Tongue (tissue), 2 donors: ENCODE measurements around the gene ACADSB. TPM values are rescaled to one million over a fixed set of nuclear protein-coding genes. Genes with fewer than 3 reads are reported as not detected.
A peak's percentile ranks its signal among the peaks of the same experiment; 100 is the strongest.

ENCODE experiments used
- DNase-seq: peaks from one replicate; pipeline ENCODE4 v3.0.0-alpha.2; 2015
- total RNA-seq: library from RNA; depleted of rRNA; stranded (reverse); fragments of >200 nt; gene quantifications from one replicate; pipeline ENCODE4 v1.2.3, GENCODE V29; 2014

ACADSB gene
- total RNA-seq: 24.7 TPM

- DNase-seq: peak; percentile 99
Observed at GRCh38 chr10:123008355-123009104, at the start of gene ACADSB, which contains the start of gene IKZF5. ACADSB (plus strand) TSS chr10:123009006; CDS start chr10:123009030, 24 bp downstream. IKZF5 (minus strand) TSS chr10:123008795; CDS start chr10:122998625, 10,170 bp downstream.

DNA sequence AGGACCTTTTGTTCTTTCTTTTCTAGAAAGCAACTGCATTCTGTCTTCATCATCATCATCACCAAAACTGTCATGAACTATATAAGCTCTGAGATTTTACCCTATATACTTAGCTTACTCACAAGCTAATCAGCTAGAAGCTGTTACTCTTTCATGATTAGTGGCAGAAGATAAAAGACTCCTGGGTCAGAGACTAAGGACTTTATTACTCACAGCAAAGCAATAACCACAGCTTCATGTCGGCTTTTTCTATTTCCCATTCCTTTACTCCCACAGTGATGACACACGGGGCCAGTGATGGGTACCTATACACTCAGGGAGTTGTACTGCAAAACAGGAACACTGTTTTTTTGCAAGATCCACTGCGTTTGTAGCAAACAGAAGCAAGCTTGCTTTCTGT lies 46.4 kb upstream of the ACADSB start:
- no peak for DNase-seq

- no peak for DNase-seq
Observed at GRCh38 chr10:122966879-122967278, 41.9 kb upstream of the ACADSB start.

- DNase-seq: no peak
Observed at GRCh38 chr10:122968698-122969097, 40.1 kb upstream of the ACADSB start.

DNA sequence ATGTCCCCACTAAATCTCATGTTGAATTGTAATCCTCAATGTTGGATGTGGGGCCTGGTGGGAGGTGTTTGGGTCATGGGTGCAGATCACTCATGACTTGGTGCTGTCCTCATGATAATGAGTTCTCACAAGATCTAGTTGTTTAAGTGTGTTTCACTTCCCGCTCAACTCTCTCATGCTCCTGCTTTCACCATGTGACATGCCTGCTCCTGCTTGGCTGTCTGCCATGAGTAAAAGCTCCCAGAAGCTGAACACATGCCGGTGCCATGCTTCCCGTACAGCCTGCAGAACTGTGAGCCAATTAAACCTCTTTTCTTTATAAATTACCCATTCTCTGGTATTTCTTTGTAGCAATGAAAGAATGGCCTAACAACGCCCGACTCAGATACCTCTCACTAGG lies 34.8 kb upstream of the ACADSB start:
- no peak for DNase-seq

DNA sequence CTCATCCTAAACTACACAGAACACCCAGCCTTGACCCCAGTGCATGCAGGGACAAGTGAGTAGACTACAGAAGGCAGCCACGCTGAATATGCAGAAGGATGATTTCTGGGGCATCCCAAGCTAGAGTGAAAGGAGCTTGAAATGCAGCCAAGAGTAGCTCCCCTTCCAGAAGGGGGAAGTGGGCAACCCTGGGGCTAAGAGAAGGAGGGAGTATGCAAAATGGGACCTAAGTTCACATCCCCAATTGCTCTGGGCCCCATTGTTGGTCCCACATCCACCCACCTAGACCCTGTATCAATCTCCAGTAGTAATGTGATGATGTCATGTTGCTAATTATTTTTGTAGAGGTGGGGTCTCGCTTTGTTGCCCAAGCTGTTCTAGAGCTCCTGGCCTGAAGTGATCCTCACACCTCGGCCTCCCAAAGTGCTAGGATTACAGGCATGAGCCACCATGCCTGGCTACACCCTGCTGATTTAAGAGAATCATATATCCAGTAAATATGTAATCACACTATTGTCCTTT lies 34.2 kb upstream of the ACADSB start:
- no peak for DNase-seq

DNA sequence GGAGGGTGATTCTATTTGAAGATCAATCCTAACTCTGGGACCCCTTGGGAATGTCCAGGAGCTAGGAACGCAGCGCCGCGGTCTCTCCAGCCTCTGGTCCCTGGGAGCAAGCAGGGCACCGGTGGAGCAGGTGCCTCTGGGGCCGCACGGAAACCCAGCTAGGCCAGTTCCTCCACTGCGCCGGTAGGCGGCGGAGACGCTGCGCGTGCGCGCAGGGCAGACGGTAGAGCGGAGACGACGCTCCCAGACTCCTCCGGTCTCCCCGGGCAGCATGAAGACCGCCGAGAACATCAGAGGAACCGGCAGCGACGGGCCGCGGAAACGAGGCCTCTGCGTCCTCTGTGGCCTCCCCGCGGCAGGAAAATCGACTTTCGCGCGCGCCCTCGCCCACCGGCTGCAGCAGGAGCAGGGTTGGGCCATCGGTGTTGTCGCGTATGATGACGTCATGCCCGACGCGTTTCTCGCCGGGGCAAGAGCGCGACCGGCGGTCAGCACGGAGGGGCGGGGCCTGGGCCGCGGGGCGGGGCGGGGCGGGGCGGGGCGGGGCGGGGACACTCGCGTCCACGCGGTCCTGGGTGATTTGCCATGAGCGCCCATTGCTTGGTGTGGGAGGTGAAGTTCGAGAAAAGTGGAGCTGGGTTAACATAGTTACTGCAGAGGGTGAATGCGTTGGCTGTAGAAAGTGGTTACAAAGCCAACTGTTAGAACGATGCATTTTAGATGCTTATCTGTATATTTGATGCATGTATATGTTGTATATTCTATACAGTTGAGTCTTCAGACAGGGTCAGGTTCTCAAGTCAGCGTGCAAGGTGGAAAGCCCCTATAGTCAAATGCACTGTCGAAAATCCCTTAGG lies 28.4 kb upstream of the ACADSB start, which contains the start of gene PSTK:
TSS of gene PSTK (plus strand) at position 193 of the 857 bp plus-strand sequence. CDS start at position 272, 79 bp downstream.
- peak; percentile 97 for DNase-seq

DNA sequence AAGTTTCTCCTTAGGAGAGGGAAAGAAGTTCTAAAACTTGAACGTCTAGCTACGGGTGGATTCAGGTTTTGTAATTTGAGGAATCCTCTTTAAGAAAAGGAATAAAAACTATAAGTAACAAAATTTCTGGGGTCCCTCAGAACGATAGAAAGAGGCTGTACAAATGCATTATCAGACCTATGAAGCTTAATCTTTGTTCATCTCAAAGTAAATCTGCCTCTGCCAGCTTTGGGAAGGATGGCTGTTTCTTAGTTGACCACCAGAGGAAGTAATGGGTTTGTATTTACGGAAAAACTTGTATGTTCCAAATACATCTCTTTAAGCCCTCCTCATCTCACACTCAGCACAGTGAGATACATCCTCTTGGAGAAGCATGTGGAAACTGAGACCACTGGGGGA lies 27.7 kb upstream of the ACADSB start:
- DNase-seq: peak; percentile 58

DNA sequence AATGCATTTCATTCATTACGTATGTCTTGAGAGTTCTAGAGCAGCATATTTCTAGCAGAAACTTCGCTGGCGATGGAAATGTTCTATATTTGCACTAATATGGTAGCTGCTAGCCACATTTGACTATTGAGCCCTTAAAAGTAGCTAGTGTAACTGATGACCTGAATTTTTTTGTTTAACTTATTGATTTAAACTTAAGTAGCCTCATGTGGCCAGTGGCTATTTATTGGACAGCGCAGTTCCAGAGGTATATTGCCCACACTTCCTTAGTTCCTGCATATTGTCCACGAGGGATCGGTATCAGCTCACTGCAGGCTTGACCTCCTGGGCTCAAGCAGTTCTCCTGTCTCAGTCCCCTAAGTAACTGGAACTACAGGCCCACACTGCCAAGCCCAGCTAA lies 24.9 kb upstream of the ACADSB start:
- DNase-seq: no peak

DNA sequence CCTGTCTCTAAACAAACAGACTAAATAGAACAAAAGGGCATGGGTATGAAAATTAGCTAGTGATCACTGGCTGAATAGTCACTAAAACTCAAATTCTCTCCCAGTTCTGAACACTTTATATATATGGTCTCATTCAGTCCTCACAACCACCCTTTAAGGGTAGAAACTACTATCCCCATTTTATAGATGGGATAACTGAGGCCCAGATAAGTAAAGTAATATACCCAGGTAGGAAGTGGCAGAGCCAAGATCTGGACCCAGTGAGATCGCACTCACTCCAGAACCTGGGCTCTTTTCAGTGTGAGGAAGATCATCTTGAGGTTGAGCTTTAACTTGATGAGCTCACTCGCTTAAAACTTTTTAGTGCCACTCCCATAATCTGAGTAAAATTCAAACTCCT lies 24.1 kb upstream of the ACADSB start:
- DNase-seq: no peak

- no peak for DNase-seq
Observed at GRCh38 chr10:122986335-122986734, 22.5 kb upstream of the ACADSB start.

- DNase-seq: no peak
Observed at GRCh38 chr10:122988501-122988900, 20.3 kb upstream of the ACADSB start.

DNA sequence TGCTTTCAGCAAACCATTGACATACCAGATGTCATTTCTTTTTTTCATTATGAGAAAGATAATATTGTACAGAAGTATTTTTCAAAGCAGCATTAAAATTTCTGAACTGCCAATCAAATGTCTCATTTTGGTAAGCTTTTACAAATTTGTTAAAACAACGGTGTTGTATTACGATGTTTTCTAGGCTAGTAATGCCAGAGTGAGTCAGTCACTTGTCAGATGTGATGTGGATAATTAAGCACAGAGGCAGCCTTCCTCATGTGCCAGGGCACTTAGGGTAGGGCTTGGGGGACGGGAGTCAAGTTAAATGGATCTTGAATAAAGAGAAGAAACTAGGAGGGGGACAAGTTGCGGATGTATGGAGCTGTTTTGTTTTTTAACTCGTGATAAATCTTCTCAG lies 18.5 kb upstream of the ACADSB start:
- no peak for DNase-seq

DNA sequence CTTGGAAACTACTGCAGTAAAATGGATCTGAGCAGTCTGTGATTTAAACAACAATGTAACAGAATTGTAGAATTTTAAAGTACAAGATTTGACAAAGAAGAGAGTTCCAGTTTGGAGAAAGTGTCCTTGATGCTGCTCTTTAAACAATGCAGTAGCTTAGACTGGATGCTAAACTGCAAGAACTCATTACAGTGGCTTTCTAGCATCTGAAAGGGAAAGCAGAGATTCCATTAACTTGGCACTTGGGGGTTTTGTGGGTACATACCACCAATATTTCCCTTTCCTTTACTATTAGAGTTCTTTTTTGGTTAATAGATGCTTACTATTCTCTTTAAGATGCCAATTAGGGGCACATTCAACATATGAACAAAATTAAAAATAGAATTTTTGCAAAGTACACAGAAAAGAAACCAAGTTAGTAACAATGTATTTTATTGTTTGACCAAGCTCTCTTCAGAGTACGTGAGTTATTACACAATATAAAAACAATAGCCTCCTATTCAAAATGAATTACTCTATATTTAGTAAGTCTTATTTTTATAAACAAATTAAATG lies 16.7 kb upstream of the ACADSB start:
- no peak for DNase-seq

GRCh38 chr10:122993797-122994336 lies 14.9 kb upstream of the ACADSB start:
- DNase-seq: no peak

DNA sequence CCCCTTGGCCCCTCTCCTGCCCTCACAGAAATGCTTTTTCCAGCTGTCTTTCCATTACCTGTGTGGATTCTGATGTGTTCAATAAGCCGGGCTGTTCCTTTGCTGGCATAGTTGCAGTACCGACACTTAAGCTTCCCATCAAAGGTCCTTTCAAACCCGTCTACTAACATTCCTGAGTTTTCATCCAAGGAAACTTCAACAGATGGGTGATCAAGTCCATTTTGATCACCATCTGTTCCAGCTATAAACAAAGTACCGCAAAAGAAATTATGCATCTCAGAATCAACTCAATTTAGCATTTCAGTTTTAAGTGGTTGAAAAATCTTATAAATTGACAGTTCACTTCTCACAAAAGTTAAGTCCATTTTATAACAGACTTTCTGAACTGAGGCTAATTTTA lies 12.9 kb upstream of the ACADSB start:
- no peak for DNase-seq

DNA sequence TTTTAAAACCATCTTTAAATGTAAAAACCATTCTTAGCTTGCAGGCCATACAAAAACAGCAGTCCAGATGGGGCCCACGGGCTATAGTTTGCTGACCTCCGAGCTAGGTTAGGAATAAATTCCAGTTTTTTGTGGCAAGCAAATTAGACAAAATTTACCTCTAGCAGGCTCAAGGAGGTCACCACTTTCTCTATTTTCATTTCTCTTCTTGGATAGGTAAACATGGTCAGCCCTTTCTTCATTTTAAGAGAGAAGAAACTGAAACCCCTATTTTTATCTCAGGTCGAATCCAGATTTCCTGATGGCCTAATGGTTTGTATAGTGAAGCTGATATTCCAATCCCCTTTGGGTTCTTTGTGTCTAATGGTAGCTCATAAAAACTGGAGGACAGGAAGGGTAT lies 10.9 kb upstream of the ACADSB start:
- DNase-seq: no peak

DNA sequence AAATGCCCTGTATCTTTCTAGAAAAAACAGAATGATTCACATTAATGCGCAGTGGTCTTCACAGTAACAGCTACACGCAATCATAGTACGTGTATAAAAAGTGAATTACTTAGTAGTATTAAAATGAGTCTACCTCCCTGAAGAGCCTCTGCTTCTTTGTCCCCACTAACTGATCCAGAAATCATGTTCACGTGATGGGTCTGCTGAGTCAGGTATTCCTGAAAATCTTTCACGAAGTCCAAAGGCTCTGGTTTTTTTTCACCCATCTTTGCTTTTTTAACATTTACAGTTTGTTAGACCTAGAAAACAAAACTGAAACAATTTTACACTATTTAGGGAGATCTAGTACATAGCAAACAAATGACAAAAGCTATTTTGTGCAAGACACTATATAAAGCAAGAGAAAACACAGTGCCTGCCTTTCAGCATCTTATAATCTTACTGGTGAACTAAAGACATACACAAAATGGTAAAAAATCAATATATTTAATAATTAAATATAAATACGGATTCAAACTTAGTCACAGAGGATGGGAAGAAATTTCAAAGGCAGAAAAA lies 10.4 kb upstream of the ACADSB start:
- no peak for DNase-seq

- DNase-seq: no peak
Observed at GRCh38 chr10:122998934-122999333, 9.9 kb upstream of the ACADSB start.

DNA sequence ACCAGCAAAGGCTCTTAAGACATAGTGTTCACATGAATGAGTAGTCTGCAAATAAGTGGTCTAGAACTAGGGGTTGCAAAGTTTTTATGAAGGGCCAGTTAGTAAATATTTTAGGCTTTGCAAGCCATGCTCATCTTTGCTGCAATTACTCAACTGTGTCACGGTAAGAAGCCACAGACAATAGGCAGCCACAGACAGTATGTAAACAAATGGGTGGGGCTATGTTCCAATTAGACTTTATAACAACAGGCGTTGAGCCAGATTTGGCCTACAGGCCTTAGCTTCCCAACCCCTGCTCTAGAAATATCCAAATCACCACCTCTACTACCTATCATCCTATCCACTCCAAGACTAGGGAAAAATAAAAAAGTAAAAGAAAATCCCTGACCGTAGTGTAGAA lies 9.5 kb upstream of the ACADSB start:
- no peak for DNase-seq

DNA sequence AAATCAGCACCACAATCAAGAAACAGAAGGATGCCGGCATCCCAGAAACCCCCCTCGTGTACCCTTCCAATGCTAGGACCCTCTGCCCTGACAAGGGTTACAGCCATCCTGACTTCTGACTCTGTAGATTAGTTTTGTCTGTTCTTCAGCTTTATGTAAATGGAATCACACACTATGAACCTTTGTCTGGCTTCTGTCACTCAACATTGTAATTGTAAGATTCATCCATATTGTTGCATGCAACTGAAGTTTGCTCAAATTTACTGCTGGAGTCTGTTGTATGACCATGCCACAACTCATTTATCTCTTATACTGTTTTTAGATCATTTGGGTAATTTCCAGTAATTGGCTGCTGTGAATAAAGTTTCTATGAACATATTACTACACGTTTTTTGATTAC lies 8.7 kb upstream of the ACADSB start:
- no peak for DNase-seq

DNA sequence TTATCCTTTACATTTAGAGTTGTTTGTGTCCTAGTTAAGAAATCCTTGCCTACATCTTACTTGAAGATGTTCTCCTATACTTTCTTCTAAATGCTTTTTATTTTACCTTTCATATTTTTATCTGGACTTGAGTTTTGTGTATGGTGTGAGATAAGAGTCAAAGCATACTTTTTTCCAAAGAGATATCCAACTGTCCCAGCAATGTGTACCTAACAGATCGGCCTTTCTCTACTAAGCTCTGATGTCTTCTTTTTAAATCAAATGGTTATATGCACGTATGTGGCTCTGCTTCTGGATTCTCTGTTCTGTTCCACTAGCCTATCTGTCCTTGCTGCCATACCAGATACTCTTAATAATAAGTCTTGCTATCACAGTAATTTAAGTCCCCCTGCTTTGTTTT lies 7.4 kb upstream of the ACADSB start:
- no peak for DNase-seq
